SU-DHL-6 (cell line): Measurements from ENCODE around the gene P2RY13.

Source experiments
- H2AFZ ChIP-seq: fragments of 200-600 bp; sonication (generic); 2 replicates; pipeline ENCODE4 v1.6.1; 2014; ENCODE audit warnings: low read depth, mild to moderate bottlenecking, moderate library complexity, mixed read lengths, antibody characterized with exemption, low read length; ENCODE audit not compliant: severe bottlenecking
- H3F3A ChIP-seq: fragments of 200-600 bp; shearing (Covaris generic); 2 replicates; pipeline ENCODE4 v1.6.0; 2016; ENCODE audit warnings: antibody characterized with exemption, mild to moderate bottlenecking; ENCODE audit not compliant: insufficient read depth
- H3K27ac ChIP-seq: fragments of 200-600 bp; sonication (generic); 2 replicates; pipeline ENCODE4 v1.5.1; 2016; ENCODE audit warnings: low read depth, mild to moderate bottlenecking, low read length, moderate library complexity, mixed read lengths
- H3K27me3 ChIP-seq: fragments of 200-600 bp; sonication (generic), shearing (Covaris generic); 2 replicates; pipeline ENCODE4 v1.6.0; 2014; ENCODE audit warnings: mild to moderate bottlenecking, low read length
- H3K36me3 ChIP-seq: fragments of 200-600 bp; sonication (generic); 2 replicates; pipeline ENCODE4 v1.6.1; 2014; ENCODE audit warnings: mild to moderate bottlenecking, low read length, mixed read lengths
- H3K4me2 ChIP-seq: fragments of 300-600, 200-600 bp; shearing (Covaris generic), sonication (generic); 2 replicates; pipeline ENCODE4 v1.6.0; 2014; ENCODE audit warnings: low read length, low read depth, mild to moderate bottlenecking; ENCODE audit not compliant: poor library complexity, severe bottlenecking
- H3K4me3 ChIP-seq: fragments of 200-600 bp; sonication (generic); 2 replicates; pipeline ENCODE4 v1.5.1; 2014; ENCODE audit warnings: antibody characterized with exemption, low read length, mild to moderate bottlenecking, mixed read lengths; ENCODE audit not compliant: insufficient read depth, poor library complexity, severe bottlenecking
- H3K79me2 ChIP-seq: fragments of 200-600 bp; sonication (generic); 2 replicates; pipeline ENCODE4 v1.6.1; 2014; ENCODE audit warnings: mild to moderate bottlenecking, low read length, moderate library complexity; ENCODE audit not compliant: insufficient read depth
- H3K9ac ChIP-seq: fragments of 200-600 bp; sonication (generic); 2 replicates; pipeline ENCODE4 v1.7.0; 2014; ENCODE audit warnings: mild to moderate bottlenecking, low read length
- H3K9me2 ChIP-seq: fragments of 200-600 bp; sonication (generic); replicated peaks from 2 replicates; pipeline ENCODE4 v1.6.1; 2014; ENCODE audit warnings: low read length; ENCODE audit not compliant: insufficient read depth
- H3K9me3 ChIP-seq: fragments of 200-600 bp; sonication (generic); 2 replicates; pipeline ENCODE4 v1.6.1; 2014; ENCODE audit warnings: low read length, mixed read lengths; ENCODE audit not compliant: insufficient read depth
- H4K20me1 ChIP-seq: fragments of 200-600 bp; sonication (generic); 2 replicates; pipeline ENCODE4 v1.6.1; 2014; ENCODE audit warnings: low read depth, mild to moderate bottlenecking, antibody characterized with exemption, low read length, moderate library complexity, mixed read lengths
- EZH2phosphoT487 ChIP-seq: fragments of 200-600 bp; sonication (generic), shearing (Covaris generic); conservative IDR thresholded peaks from 2 replicates; pipeline ENCODE4 v1.6.1; 2018; ENCODE audit warnings: mild to moderate bottlenecking, antibody characterized with exemption, low read length, moderate library complexity, mixed read lengths
- TF ChIP-seq, protein P1 (sequence below): fragments of 200-600 bp; sonication (generic); IDR thresholded peaks from one replicate; pipeline ENCODE4 v1.5.1; 2017; ENCODE audit warnings: antibody characterized with exemption, mild to moderate bottlenecking, low read length, moderate library complexity; ENCODE audit not compliant: insufficient read depth, poor library complexity, severe bottlenecking

The P2RY13 gene

GRCh38 chr3:151371526-151371925, 42.2 kb upstream of the P2RY13 start:
- H2AFZ ChIP-seq: no peak overlapping the region
- TF ChIP-seq, protein P1, sequence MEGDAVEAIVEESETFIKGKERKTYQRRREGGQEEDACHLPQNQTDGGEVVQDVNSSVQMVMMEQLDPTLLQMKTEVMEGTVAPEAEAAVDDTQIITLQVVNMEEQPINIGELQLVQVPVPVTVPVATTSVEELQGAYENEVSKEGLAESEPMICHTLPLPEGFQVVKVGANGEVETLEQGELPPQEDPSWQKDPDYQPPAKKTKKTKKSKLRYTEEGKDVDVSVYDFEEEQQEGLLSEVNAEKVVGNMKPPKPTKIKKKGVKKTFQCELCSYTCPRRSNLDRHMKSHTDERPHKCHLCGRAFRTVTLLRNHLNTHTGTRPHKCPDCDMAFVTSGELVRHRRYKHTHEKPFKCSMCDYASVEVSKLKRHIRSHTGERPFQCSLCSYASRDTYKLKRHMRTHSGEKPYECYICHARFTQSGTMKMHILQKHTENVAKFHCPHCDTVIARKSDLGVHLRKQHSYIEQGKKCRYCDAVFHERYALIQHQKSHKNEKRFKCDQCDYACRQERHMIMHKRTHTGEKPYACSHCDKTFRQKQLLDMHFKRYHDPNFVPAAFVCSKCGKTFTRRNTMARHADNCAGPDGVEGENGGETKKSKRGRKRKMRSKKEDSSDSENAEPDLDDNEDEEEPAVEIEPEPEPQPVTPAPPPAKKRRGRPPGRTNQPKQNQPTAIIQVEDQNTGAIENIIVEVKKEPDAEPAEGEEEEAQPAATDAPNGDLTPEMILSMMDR: no peak
- no peak for TF ChIP-seq EZH2phosphoT487
- no peaks in the 10 kb centered on the region for H3K36me3 ChIP-seq
- no peaks in the 10 kb centered on the region for H3K79me2 ChIP-seq
- no peak overlapping the region for H3K4me2 ChIP-seq
- H3K27ac ChIP-seq: no peak overlapping the region
- H4K20me1 ChIP-seq: no peaks in the 10 kb centered on the region
- no peaks in the 10 kb centered on the region for H3K9me2 ChIP-seq
- H3K9ac ChIP-seq: no peak overlapping the region
- H3K4me3 ChIP-seq: no peak overlapping the region
- no peaks in the 10 kb centered on the region for H3F3A ChIP-seq
- H3K27me3 ChIP-seq: no peaks in the 10 kb centered on the region
- H3K9me3 ChIP-seq: no peaks in the 10 kb centered on the region

GRCh38 chr3:151367448-151367847, 38.1 kb upstream of the P2RY13 start:
- no peaks in the 10 kb centered on the region for H4K20me1 ChIP-seq
- TF ChIP-seq, protein P1: no peak
- TF ChIP-seq EZH2phosphoT487: no peak
- H3K9ac ChIP-seq: no peak overlapping the region
- no peaks in the 10 kb centered on the region for H3K9me2 ChIP-seq
- no peak overlapping the region for H3K4me2 ChIP-seq
- no peak overlapping the region for H3K27ac ChIP-seq
- H3K27me3 ChIP-seq: no peaks in the 10 kb centered on the region
- no peak overlapping the region for H2AFZ ChIP-seq
- no peaks in the 10 kb centered on the region for H3F3A ChIP-seq
- 0 out of 2 replicates have a peak, but pooled peaks cover 2% of the 10 kb centered on the region for H3K36me3 ChIP-seq
- H3K4me3 ChIP-seq: no peak overlapping the region
- H3K9me3 ChIP-seq: no peaks in the 10 kb centered on the region
- H3K79me2 ChIP-seq: no peaks in the 10 kb centered on the region

- Histone ChIP-seq H3K9me3 (no peaks in the 10 kb centered on the region), H3K27ac (no peak overlapping the region), H3F3A (no peaks in the 10 kb centered on the region), H3K9me2 (no peaks in the 10 kb centered on the region), H3K4me3 (no peak overlapping the region), H3K79me2 (no peaks in the 10 kb centered on the region), H3K4me2 (no peak overlapping the region), H3K27me3 (no peaks in the 10 kb centered on the region), H2AFZ (no peak overlapping the region), H3K9ac (no peak overlapping the region), H4K20me1 (no peaks in the 10 kb centered on the region), H3K36me3 (0 out of 2 replicates have a peak, but pooled peaks cover 2% of the 10 kb centered on the region)
- no peak for TF ChIP-seq EZH2phosphoT487
- TF ChIP-seq, protein P1: no peak
These were observed 37.6 kb upstream of the P2RY13 start for GRCh38 chr3:151366993-151367392.
